HCT116 (cell line): ENCODE results near the gene DTWD2.

Source experiments
- CTCF ChIP-seq, 3 experiments: fragments of 200-600 bp in 1 of 3; sonication (generic) in 1 of 3; IDR thresholded peaks in 2 of 3; conservative IDR thresholded peaks in 1 of 3; 2 replicates each; pipeline ENCODE4 v1.5.1; 2012 to 2017; ENCODE audit warnings: low read depth in 2 of 3, low read length in 2 of 3, antibody characterized with exemption in 1 of 3, borderline replicate concordance in 1 of 3, control low read depth in 1 of 3, mild to moderate bottlenecking in 1 of 3, mixed read lengths in 1 of 3, mixed run types in 1 of 3, moderate library complexity in 1 of 3; ENCODE audit not compliant: insufficient read depth in 1 of 3
- EZH2 ChIP-seq: fragments of 200-600 bp; sonication (generic); IDR thresholded peaks from 2 replicates; pipeline ENCODE4 v1.6.1; 2017; ENCODE audit warnings: antibody characterized with exemption, mixed run types
- FOSL1 ChIP-seq: IDR thresholded peaks from 2 replicates; pipeline ENCODE4 v1.6.1; 2012; ENCODE audit warnings: low read depth
- JUND ChIP-seq: IDR thresholded peaks from 2 replicates; pipeline ENCODE4 v1.6.1; 2012
- POLR2A ChIP-seq: IDR thresholded peaks from 2 replicates; pipeline ENCODE4 v1.7.0; 2011; ENCODE audit warnings: borderline replicate concordance; ENCODE audit not compliant: insufficient read depth, insufficient read length; ENCODE audit errors: extremely low read depth
- POLR2AphosphoS5 ChIP-seq: IDR thresholded peaks from 2 replicates; pipeline ENCODE4 v1.6.1; 2011; ENCODE audit warnings: mild to moderate bottlenecking, low read depth, low read length, moderate library complexity
- TCF7L2 ChIP-seq: IDR thresholded peaks from 2 replicates; pipeline ENCODE4 v1.7.0; 2011; ENCODE audit warnings: borderline replicate concordance, inconsistent platforms; ENCODE audit not compliant: insufficient read depth, insufficient read length; ENCODE audit errors: extremely low read depth

GRCh38 chr5:118788351-118788750, 200.0 kb downstream of the DTWD2 start:
- TF ChIP-seq CTCF (IDR thresholded peaks at IDR 0.05 in 2 of 3, conservative IDR thresholded peaks at IDR 0.05 in 1 of 3; ENCODE audit: borderline replicate concordance in 1 of 3, insufficient read depth in 1 of 3, low read depth in 2 of 3, low read length in 2 of 3) (no peak), EZH2 (no peak), JUND (no peak), TCF7L2 (no peak), POLR2A (no peak), FOSL1 (no peak), POLR2AphosphoS5 (no peak)
